HCT116 (cell line): ENCODE results near the gene CORO2B. TPM values are rescaled to one million over a fixed set of nuclear protein-coding genes. Genes with fewer than 3 reads are reported as not detected.

ENCODE experiments used
- ATAC-seq: fragments of 200-7000 bp; cut with Tn5 transposase; 2 replicates; pipeline ENCODE4 v1.9.1; 2020; ENCODE audit warnings: mild to moderate bottlenecking, moderate library complexity
- BruUV-seq: library from RNA; stranded (reverse); fragments of 400-500 nt; replicated peaks from 2 replicates; lab custom pipeline; 2021; lab: Mats Ljungman, UMichigan
- CTCF ChIA-PET: fragments of 300-600 bp; sonication (Branson Sonifier 250); formaldehyde crosslinking; loops from one replicate; lab custom pipeline; 2021; ENCODE audit warnings: antibody characterized with exemption; lab: Charles Lee
- POLR2A ChIA-PET: fragments of 300-600, 350-600 bp; sonication (Branson Sonifier 250); formaldehyde crosslinking; loops from one replicate; lab custom pipeline; 2021; ENCODE audit warnings: antibody characterized with exemption; lab: Charles Lee
- RAD21 ChIA-PET, 2 experiments: fragments of 300-600 bp; sonication (Branson Sonifier 250); formaldehyde crosslinking; loops; one replicate each; lab custom pipeline; 2023; ENCODE audit warnings: low total read pairs in 2 of 2; ENCODE audit not compliant: uncharacterized antibody in 2 of 2, unreplicated experiment in 2 of 2, low non-redundant PET in 1 of 2; lab: Charles Lee
- DNase-seq: peaks from one replicate; pipeline ENCODE4 v3.0.0-alpha.2; 2010; ENCODE audit warnings: low read depth, low spot score
- H2AFZ ChIP-seq: fragments of 200-600 bp; shearing (Covaris generic), sonication (generic); 2 replicates; pipeline ENCODE4 v1.6.1; 2017; ENCODE audit warnings: low read depth, mixed run types, mixed read lengths, antibody characterized with exemption, low read length; ENCODE audit not compliant: poor library complexity, severe bottlenecking
- H3K27ac ChIP-seq: 2 replicates; pipeline ENCODE4 v1.5.1; 2012; ENCODE audit warnings: low read depth, low read length
- H3K27me3 ChIP-seq: fragments of 200-600 bp; sonication (generic); 2 replicates; pipeline ENCODE4 v1.6.1; 2016; ENCODE audit warnings: mixed run types, low read length, mixed read lengths; ENCODE audit not compliant: insufficient read depth
- H3K36me3 ChIP-seq, 2 experiments: fragments of 200-500 bp in 1 of 2; fragments of 200-600 bp in 1 of 2; sonication (Bioruptor generic) in 1 of 2; sonication (generic) in 1 of 2; 2 replicates each; pipeline versions ENCODE4 v1.5.1 to v1.6.1; 2014 to 2016; ENCODE audit warnings: low read length in 2 of 2, inconsistent platforms in 1 of 2, mixed read lengths in 1 of 2, mixed run types in 1 of 2; ENCODE audit not compliant: insufficient read depth in 2 of 2, control insufficient read depth in 1 of 2
- H3K4me1 ChIP-seq, 2 experiments: fragments of 200-600 bp in 1 of 2; sonication (generic) in 1 of 2; 2 replicates each; pipeline versions ENCODE4 v1.5.1 to v1.6.1; 2012 to 2017; ENCODE audit warnings: low read length in 2 of 2, inconsistent platforms in 1 of 2, mild to moderate bottlenecking in 1 of 2, mixed read lengths in 1 of 2, mixed run types in 1 of 2, moderate library complexity in 1 of 2; ENCODE audit not compliant: insufficient read depth in 2 of 2, control insufficient read depth in 1 of 2
- H3K4me2 ChIP-seq: fragments of 200-600 bp; sonication (generic); 2 replicates; pipeline ENCODE4 v1.6.1; 2017; ENCODE audit warnings: mixed run types, low read length, mixed read lengths
- H3K4me3 ChIP-seq, 2 experiments: fragments of 200-600 bp in 1 of 2; sonication (generic) in 1 of 2; replicated peaks in 1 of 2; 2 replicates each; pipeline ENCODE4 v1.5.1; 2011 to 2016; ENCODE audit warnings: low read length in 2 of 2, control low read depth in 1 of 2, low read depth in 1 of 2, mild to moderate bottlenecking in 1 of 2, mixed read lengths in 1 of 2, mixed run types in 1 of 2
- H3K79me2 ChIP-seq: fragments of 200-600 bp; sonication (generic); 2 replicates; pipeline ENCODE4 v1.6.1; 2017; ENCODE audit warnings: mild to moderate bottlenecking, mixed run types, low read length, moderate library complexity, mixed read lengths; ENCODE audit not compliant: insufficient read depth
- H3K9ac ChIP-seq: fragments of 200-600 bp; sonication (generic); 2 replicates; pipeline ENCODE4 v1.6.1; 2016; ENCODE audit warnings: low read length, mixed read lengths
- H3K9me2 ChIP-seq: fragments of 200-600 bp; sonication (generic), shearing (Covaris generic); 2 replicates; pipeline ENCODE4 v1.6.1; 2017; ENCODE audit warnings: mixed run types, mild to moderate bottlenecking, moderate library complexity; ENCODE audit not compliant: insufficient read depth
- H3K9me3 ChIP-seq, 2 experiments: fragments of 200-500 bp in 1 of 2; fragments of 200-600 bp in 1 of 2; sonication (Bioruptor generic) in 1 of 2; sonication (generic) in 1 of 2; 2 replicates each; pipeline ENCODE4 v1.6.1; 2014 to 2017; ENCODE audit warnings: low read length in 2 of 2, mixed read lengths in 2 of 2, inconsistent platforms in 1 of 2, low read depth in 1 of 2, mild to moderate bottlenecking in 1 of 2, mixed run types in 1 of 2, moderate library complexity in 1 of 2; ENCODE audit not compliant: control insufficient read depth in 1 of 2, insufficient read depth in 1 of 2
- H4K20me1 ChIP-seq: fragments of 200-600 bp; sonication (generic), shearing (Covaris generic); 2 replicates; pipeline ENCODE4 v1.6.1; 2017; ENCODE audit warnings: mixed run types, mild to moderate bottlenecking, moderate library complexity; ENCODE audit not compliant: insufficient read depth
- EZH2phosphoT487 ChIP-seq: fragments of 200-600 bp; IDR thresholded peaks from 2 replicates; pipeline ENCODE4 v1.6.1; 2018; ENCODE audit warnings: antibody characterized with exemption, borderline replicate concordance
- JUND ChIP-seq: IDR thresholded peaks from 2 replicates; pipeline ENCODE4 v1.6.1; 2012
- POLR2AphosphoS5 ChIP-seq: IDR thresholded peaks from 2 replicates; pipeline ENCODE4 v1.6.1; 2011; ENCODE audit warnings: mild to moderate bottlenecking, low read depth, low read length, moderate library complexity
- SRF ChIP-seq: IDR thresholded peaks from 2 replicates; pipeline ENCODE4 v1.6.1; 2012; ENCODE audit warnings: low read depth
- intact Hi-C: fragments of 100-400 bp; cut with micrococcal nuclease; formaldehyde crosslinking; loops from 2 replicates; pipeline ENCODE4 v1.10.0; 2022
- total RNA-seq: library from RNA; stranded (reverse); gene quantifications from one replicate; pipeline ENCODE4 v1.2.1, GENCODE V29; 2021; ENCODE audit not compliant: unreplicated experiment

The CORO2B gene
- total RNA-seq, 1 experiment from 2014 or later, result 2.8 TPM

DNA sequence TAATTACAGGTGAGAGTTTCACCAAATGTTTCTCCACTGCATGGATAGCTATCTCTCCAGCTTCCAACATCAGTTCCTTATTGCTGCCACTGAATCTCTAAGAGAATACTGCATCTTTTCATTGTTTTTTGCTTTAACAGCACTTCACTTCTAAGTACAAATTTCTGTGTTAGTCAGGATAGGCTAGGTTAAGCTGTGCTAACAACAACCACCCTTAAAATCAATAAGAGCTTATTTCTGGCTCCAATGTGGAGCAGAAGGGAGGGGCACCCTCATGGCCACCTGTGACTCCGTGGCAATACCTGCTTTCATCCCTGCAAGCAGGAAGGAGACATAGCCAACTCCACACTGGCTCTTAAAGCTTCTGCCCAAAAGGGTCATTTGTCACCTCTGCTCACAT lies 36.4 kb upstream of the CORO2B start:
- CTCF ChIA-PET, result interaction anchor here (1.1 kb wide), 1 partner anchor 8 kb away, joined by 3 read pairs; no protein-coding TSS in a partner anchor
- H3K4me1 ChIP-seq, result 0 out of 4 replicates have a peak, but pooled peaks cover 0 to 6% of the 10 kb centered on the region in 2 experiments
- POLR2A ChIA-PET, result no interaction called here
- no peak overlapping the region for H3K27ac ChIP-seq
- H3K4me3 ChIP-seq, result no peak overlapping the region
- RAD21 ChIA-PET, result no interaction called here
- no peaks in the 10 kb centered on the region; the same call in 1 of the 2 replicates for H3K9me2 ChIP-seq
- no peaks in the 10 kb centered on the region for H4K20me1 ChIP-seq
- intact Hi-C loops, result no loop called here
- no peaks in the 10 kb centered on the region for H3K36me3 ChIP-seq
- H3K4me2 ChIP-seq, result no peak overlapping the region
- ATAC-seq, result no peak
- BruUV-seq, result no TSS peak
- no peak overlapping the region for H3K9ac ChIP-seq
- no peak overlapping the region for H2AFZ ChIP-seq
- no peaks in the 10 kb centered on the region for H3K79me2 ChIP-seq
- DNase-seq, result no peak
- no peak for TF ChIP-seq EZH2phosphoT487
- no peak for TF ChIP-seq SRF
- peaks cover 0 to 13% of the 10 kb centered on the region in 2 experiments; a peak in 1 of 4 replicates for H3K9me3 ChIP-seq
- H3K27me3 ChIP-seq, result no peaks in the 10 kb centered on the region

DNA sequence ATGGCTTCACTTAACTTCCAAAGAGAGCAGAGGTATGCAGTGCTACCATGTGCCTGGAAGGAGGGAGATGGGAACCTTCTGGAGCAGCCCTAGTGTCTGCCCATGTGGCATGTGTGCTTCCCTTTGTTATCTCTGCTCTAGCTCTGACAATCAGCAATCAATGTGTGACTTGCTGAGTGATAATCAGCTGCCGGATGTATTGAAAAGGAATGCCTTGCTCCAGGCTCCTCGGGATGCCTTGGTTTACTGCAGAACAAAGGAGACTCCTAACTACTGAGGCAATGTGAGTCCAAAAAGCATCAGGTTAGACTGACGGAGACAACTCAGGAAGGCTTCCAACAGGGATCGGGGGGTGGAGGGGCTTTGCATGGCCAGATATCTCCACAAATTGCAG lies 36.0 kb upstream of the CORO2B start:
- Histone ChIP-seq H3K27me3 (no peaks in the 10 kb centered on the region), H4K20me1 (no peaks in the 10 kb centered on the region), H3K9me2 (no peaks in the 10 kb centered on the region; the same call in 1 of the 2 replicates), H3K9ac (no peak overlapping the region), H3K79me2 (no peaks in the 10 kb centered on the region), H3K4me1 (0 out of 4 replicates have a peak, but pooled peaks cover 0 to 6% of the 10 kb centered on the region in 2 experiments), H3K36me3 (no peaks in the 10 kb centered on the region), H2AFZ (no peak overlapping the region), H3K4me3 (no peak overlapping the region), H3K4me2 (no peak overlapping the region), H3K27ac (no peak overlapping the region), H3K9me3 (peaks cover 0 to 13% of the 10 kb centered on the region in 2 experiments; a peak in 1 of 4 replicates)
- TF ChIP-seq POLR2AphosphoS5 (no peak), JUND (no peak)
- ChIA-PET RAD21 (no interaction called here), CTCF (no interaction called here), POLR2A (no interaction called here)
- ATAC-seq (no peak), DNase-seq (no peak)
- no TSS peak for BruUV-seq
- intact Hi-C loops, result no loop called here
